Mammary epithelial cell (primary cell): ENCODE data around the gene IMP3.

Experiments used
- EZH2 ChIP-seq: IDR thresholded peaks from 2 replicates; pipeline ENCODE4 v1.6.1; 2012; ENCODE audit warnings: low read length, inconsistent platforms, borderline replicate concordance
- TF ChIP-seq, protein P1 (sequence below), 2 donors: IDR thresholded peaks in 1 of 2; conservative IDR thresholded peaks in 1 of 2; 2 replicates each; pipeline ENCODE4 v1.5.1; 2011 to 2012; ENCODE audit warnings: inconsistent platforms in 2 of 2, low read length in 2 of 2, mild to moderate bottlenecking in 2 of 2, control low read depth in 1 of 2, low read depth in 1 of 2; ENCODE audit not compliant: insufficient read depth in 1 of 2; ENCODE audit errors: extremely low read depth in 1 of 2

GRCh38 chr15:75620841-75621391 lies 19.1 kb downstream of the IMP3 start:
- TF ChIP-seq, protein P1, sequence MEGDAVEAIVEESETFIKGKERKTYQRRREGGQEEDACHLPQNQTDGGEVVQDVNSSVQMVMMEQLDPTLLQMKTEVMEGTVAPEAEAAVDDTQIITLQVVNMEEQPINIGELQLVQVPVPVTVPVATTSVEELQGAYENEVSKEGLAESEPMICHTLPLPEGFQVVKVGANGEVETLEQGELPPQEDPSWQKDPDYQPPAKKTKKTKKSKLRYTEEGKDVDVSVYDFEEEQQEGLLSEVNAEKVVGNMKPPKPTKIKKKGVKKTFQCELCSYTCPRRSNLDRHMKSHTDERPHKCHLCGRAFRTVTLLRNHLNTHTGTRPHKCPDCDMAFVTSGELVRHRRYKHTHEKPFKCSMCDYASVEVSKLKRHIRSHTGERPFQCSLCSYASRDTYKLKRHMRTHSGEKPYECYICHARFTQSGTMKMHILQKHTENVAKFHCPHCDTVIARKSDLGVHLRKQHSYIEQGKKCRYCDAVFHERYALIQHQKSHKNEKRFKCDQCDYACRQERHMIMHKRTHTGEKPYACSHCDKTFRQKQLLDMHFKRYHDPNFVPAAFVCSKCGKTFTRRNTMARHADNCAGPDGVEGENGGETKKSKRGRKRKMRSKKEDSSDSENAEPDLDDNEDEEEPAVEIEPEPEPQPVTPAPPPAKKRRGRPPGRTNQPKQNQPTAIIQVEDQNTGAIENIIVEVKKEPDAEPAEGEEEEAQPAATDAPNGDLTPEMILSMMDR (conservative IDR thresholded peaks at IDR 0.05 in 1 of 2, IDR thresholded peaks at IDR 0.05 in 1 of 2; ENCODE audit: extremely low read depth in 1 of 2, insufficient read depth in 1 of 2, low read depth in 1 of 2, low read length in 2 of 2), result peak; percentile 37 to 44
- no peak for TF ChIP-seq EZH2
